ELR (cell line): ENCODE measurements around the gene GNPTG.

ENCODE experiments used
- DNase-seq: peaks from one replicate; pipeline ENCODE4 v3.0.0-alpha.2; 2015; ENCODE audit warnings: low read depth

The GNPTG gene

DNA sequence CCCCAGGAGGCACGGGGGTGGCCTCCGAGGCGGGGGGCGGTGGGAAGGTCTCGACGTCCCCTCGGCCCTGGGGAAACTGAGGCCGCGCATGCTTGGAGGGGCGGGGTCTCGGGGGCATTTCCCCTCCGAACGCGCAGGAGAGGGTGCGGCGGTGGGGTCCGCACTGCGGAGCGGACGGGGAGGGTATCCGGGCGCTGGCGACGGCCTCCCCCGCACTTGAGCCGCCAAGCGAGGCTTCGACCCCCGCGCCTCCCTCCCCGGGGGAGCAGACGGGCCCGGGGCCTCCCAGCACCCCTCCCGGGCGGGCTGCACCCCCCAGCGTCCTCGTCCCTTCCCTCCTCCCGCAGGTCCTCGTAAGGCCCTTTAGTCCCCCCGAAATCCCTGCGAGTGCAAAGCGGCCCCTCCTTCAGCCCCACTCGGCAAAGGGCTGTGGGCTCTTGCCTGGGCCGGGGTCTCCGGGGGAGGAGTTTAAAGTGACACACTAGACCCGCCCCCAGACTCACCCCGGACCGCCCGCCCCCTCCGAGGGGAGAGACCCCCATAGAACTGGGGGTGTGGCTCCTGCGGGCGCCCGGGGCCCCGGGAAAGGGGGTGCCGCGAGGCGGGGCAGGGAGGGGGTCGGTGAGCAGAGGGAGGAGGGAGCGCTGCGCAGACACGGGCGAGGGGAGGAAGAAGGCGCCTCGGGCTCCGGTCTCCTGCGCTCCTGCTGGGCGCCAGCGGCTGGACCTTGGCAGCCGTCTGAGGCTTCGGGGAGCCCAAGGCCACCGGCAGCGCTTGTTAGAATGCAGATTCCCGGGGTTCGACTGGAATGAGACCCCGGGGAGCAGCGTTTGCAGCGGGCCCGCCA, 17.7 kb upstream of the GNPTG start:
- no peak for DNase-seq

DNA sequence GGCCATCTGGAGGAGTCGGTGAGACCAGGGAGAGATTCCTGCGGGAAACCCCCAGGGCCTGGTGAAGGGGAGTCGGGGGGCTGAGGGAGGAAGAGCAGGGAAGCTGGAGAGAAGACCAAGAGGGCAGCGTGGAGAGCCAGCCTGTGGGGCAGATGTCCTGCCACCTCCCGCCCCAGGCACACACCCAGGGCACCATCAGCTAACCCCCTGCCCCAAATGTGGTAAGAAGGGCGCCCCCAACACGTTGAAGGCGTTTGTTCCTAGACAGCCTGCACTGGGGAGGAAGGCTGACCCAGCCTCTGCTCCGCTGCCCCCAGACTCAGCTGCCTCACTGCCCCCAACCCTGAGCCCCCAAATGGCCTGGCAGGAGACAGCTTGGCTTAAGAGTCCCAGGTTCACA, 17.0 kb upstream of the GNPTG start:
- no peak for DNase-seq

DNA sequence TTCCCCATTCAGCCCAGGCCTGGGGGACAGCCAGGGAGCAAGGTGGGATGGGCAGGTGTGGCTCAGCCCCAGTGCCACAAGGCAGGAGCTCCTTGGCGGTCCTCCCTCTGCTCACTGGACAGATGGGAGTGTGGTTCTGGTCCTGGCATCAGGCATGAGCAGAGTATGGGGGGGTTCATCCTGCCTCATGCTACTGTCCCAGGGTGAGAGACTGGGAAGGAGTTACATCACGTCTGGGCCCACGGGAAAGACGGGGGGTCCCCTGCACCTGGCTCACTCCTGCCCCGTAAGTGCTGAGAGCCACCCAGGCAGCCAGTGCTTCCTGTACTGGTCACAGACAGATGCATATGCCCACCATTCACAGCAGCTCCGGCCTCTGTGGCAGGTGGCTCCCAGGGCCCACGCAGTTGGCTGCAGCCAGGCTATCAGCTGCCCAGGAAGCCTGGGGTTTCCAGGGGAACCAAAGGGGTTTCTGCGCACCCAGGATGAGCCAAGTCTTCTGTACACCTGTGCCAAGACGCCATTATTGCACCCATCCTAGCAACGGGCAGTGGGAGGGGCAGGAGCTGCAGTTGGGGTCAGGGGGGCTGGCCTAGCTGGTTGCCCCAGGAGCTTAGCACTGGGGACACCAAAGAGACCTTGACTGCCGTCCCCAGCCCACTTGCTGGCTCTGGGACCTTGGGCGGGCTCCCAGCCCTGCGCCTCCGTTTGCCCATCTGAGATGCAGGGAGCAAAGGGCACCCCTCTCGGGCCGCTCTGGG, 16.3 kb upstream of the GNPTG start:
- no peak for DNase-seq

DNA sequence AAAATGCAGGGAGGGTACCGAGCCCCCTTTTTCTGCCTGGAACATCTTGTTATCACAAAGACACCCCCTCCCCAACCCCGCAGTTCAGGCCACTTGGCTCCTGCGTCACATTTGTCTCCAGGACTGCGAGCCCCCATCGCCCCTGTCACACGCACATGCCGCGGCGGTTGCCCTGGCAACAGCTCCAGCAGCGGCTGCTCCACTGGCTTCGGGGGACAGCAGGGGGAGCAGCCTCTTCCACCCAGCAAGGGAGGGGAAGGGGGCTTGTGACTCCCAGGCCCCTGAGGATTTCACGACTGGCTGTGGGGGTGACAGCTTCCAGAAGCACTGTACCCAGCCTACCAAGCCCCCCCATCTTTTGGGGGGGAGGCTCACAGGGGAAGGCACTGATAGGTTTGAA, 15.7 kb upstream of the GNPTG start:
- peak; percentile 13 for DNase-seq

DNA sequence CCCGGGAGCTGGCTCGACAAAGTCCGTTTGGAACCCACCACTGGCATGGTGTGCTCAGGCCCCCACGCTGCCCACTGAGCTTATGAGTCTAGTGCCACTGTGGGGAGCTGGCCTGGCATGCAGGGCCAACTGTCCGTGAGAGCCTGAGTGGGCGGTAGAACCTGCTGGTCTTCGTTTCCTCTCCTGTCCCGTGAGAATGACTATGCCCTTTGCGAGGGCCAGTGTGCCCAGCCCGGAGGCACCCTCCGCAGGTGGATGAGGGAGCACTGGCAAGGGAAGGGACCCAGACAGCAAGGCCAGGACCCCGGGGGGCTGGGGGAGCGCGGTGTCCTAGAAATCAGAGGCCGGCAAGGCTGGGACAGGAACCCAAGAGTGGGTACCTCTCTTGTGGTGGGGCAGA, 15.1 kb upstream of the GNPTG start:
- DNase-seq = no peak

DNA sequence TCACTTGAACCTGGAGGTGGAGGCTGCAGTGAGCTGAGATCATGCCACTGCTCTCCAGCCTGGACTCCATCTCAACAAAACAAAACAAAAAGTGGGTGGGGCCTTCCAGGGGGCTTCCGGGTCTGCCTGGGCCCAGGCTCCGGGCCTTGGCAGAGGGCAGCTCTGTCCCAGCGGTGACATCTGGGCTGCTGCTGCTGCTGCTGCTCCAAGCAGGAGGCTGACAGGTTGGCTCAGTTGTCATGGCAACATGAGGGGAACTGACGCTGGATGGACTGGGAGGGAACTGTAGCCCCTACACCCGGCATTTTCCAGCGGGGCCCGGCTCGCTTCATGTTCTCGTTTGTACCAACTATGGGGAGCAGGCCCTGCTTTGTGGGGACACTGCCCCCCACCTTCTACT, 14.2 kb upstream of the GNPTG start:
- DNase-seq = no peak

DNA sequence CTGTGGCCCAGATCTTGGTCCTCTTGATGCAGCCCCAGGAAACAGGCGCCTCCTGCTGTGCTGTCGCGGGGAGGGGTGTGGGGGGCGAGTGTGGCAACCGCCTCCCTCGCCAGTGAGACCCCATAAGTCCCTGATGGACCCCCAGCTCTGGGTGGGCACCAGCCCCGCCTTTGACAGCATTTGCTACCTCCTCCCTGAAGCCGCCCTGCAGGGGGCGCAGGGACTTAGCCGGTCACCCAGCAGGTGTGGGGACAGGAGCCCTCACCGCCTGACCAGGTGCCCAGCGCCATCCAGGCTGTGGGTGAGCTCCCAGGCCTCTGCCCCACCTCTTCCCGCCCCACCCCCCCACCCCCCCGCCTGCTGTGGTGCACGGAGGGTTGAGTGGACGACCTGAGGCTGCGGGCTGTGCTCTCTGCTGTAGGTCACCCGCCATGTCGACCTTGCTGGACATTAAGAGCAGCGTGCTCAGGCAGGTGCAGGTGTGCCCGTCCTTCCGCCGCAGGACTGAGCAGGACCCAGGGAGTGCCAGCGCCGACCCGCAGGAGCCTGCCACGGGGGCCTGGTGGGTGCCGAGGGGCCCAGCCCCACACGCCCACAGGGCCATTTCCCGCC, 13.5 kb upstream of the GNPTG start:
- peak; percentile 38 for DNase-seq

DNA sequence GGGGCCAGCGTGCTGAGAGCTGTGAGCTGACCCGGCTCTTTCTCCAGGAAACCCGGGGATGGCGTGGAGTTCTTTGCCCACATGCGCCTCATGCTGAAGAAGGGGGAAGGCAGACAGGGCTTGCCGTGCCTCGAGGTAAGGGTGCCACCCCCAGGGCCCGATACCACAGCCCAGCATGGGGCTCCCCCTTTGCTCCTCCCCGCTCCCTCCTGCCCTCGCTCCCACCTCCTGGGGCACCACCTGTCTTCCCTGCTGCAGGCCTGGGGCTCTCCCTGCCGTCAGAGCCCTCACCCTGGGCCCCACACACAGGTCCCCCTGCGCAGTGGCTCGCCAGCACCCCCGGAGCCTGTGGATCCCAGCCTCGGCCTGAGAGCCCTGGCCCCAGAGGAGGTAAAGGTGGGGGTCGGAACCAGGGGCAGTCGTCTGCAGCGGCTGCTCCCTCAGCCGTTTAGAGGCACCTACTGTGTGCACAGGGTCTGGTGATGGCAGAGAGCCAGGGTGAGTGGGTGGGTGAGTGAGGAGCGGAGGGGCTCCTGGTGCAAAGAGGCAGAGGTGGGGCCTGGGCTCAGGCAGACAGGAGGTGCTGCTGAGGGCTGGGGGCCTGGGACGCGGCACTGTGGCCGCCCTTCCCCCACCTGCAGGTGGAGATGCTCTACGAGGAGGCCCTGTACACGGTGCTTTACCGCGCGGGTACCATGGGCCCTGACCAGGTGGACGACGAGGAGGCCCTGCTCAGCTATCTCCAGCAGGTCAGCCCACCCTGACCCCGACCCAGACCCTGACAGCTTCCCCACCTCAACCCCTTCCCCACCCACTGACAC, 12.7 kb upstream of the GNPTG start:
- no peak for DNase-seq

DNA sequence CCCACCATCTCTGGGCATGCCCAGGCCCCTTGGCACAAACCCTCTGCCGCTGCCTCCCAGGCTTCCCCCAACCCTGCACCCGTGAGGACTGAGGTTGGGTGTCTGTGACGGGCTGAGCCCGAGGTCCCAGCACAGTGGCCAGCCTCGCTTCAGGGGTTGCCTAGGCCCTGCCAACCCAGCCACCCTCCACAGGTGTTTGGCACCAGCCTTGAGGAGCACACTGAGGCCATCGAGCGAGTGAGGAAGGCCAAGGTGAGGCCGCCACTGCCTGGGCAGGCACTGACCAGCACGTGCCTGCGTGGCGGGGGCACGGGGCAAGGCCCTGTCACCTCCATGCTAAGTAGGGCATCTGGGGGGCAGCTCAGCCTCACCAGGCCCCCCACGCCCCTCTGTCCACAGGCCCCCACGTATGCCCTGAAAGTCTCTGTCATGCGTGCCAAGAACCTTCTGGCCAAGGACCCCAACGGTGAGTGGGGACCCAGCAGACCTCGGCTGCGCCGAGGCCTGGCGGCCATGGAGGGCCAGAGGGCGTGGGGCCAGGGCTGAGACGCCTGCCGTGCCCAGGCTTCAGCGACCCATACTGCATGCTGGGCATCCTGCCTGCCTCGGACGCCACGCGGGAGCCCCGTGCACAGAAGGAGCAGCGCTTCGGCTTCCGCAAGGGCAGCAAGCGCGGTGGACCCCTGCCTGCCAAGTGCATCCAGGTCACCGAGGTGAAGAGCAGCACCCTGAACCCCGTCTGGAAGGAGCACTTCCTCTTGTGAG, 10.8 kb upstream of the GNPTG start:
- no peak for DNase-seq

DNA sequence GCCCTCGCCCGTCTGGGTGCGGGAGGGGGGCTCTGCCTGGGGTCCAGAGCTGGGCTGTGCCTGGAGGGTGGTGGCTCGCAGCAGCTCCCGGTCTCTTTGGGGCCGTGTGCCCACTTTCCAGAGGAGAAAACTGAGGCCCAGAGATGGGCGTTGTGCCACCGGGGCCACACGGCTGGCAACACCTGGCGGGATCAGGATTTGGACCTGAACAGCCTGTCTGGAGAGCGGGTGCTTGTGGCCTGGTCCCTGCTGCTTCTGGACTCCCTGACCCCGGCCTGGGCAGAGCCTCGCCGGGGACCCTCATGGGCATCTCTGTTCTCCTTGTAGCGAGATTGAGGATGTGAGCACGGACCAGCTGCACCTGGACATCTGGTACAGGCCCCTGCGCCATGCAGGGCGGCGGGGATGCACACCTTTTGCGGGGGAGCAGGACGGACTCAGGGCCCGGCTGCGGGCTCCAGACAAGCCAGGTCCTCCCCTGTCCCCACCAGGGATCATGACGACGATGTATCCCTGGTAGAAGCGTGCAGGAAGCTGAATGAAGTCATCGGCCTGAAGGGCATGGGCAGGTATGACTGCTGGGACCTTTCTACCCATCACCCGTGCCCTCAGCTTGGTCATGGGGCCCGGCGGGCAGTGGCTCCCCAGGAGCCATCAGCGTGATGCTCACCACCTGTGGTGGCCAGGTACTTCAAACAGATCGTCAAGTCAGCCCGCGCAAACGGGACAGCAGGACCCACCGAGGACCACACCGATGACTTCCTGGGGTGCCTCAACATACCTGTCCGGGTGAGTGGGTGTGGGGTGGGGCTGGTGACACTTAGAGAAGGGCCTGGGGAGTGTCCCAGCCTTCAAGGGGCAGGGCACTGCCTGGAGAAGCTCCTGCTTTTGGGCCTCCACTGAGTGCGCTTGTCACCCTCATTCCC, 10.0 kb upstream of the GNPTG start:
- DNase-seq = no peak

DNA sequence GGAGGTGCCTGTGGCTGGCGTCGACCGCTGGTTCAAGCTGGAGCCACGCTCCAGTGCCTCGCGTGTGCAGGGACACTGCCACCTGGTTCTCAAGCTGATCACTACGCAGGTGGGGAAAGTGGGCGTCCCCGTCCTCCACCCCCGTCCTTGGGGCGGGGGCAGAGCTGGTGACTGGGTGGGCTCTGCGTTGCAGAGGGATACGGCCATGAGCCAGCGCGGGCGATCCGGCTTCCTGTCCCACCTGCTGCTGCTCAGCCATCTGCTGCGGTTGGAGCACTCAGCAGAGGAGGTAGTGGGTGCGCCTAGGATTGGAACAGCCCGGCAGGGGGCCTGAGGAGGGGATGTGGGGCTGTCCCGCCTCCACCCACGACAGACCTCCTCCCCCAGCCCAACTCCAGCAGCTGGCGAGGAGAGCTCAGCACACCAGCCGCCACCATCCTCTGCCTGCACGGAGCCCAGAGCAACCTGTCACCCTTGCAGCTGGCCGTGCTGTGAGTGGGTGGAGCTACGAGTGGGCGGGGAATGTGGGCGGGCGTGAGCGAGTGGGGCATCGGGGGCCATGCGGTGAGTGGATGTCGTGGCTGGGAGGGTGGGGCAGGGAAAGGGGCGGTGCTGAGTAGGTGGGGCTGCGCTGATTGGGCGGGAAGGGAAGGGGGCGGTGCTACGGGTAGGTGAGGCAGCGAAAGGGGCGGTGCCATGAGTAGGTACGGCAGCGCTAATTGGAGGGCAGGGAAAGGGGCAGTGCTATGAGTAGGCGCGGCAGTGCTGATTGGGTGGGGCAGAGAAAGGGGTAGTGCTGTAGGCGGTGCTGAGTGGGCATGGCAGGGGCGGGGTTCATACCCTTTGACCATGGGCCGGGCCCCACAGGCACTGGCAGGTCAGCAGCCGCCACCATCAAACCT, 9.0 kb upstream of the GNPTG start:
- DNase-seq = peak; percentile 91

DNA sequence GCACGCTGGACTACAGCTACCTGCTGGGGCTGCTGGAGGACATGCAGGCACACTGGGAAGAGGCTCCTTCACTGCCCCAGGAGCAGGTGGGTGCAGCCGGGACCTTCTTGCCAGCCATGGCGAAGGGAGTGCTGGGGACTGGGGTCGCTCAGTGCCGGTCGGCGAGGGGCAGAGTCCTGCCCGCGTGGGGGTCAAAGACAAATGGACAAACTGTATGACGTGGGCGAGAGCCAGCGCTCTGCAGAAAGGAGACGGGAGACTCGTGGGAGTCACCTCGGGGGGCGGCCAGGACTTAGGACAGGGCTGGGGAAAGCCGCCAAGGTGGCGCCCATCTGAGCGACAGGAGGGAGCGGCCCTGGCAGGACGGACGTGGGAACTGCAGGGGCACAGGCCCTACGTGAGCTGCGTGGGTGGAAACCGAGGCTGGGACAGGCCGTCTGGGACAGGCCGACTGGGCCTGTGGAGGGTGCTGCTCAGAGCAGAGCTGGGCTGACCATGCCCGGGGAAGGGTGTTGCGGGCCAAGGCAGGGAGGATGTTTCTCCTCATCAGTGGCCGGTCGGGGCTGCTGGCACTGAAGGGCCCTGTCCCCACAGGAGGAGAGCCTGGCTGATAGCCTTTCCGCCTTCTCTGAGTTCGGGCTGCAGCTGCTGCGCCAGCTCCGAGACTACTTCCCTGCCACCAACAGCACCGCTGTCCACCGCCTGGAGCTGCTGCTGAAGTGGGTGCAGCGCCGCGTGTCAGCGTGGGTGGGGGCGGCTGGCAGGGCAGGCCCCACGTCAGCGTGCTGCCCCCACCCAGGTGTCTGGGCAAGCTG, 8.1 kb upstream of the GNPTG start:
- no peak for DNase-seq

DNA sequence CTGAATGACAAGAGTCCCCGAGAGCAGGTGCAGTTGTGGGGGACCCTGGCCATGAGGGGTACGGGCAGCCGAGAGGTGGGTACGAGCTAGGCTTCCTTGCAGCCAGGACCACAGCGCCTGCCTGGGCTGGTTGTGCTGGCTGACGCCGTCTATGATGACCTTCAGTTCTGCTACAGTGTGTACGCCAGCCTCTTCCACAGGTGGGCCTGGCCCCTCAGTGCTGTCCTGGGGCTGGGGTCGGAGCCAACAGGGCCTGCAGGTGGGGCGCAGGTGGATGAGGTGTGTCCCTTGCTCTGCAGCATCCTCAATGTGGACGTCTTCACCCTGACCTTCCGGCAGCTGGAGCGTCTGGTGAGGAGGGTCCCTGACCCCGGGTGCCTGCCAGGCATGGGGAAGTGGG, 7.2 kb upstream of the GNPTG start:
- no peak for DNase-seq

DNA sequence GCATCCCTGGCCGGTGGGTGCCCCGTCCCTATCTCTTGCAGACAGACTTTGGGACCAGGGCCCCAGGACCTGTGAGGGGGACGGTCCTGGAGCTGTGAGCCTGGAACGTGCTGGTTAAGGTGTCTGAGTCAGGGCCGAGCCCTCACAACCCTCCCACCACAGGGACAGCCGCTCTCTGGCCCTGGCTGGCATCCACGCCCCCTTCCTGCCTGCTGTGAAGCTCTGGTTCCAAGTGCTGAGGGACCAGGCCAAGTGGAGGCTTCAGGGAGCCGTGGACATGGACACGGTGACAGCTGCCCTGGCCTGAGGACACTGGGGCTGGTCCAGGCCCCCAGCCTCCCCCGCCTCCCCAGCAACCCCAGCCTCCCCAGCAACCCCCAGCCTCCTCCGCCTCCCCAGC, 6.6 kb upstream of the GNPTG start:
- no peak for DNase-seq

DNA sequence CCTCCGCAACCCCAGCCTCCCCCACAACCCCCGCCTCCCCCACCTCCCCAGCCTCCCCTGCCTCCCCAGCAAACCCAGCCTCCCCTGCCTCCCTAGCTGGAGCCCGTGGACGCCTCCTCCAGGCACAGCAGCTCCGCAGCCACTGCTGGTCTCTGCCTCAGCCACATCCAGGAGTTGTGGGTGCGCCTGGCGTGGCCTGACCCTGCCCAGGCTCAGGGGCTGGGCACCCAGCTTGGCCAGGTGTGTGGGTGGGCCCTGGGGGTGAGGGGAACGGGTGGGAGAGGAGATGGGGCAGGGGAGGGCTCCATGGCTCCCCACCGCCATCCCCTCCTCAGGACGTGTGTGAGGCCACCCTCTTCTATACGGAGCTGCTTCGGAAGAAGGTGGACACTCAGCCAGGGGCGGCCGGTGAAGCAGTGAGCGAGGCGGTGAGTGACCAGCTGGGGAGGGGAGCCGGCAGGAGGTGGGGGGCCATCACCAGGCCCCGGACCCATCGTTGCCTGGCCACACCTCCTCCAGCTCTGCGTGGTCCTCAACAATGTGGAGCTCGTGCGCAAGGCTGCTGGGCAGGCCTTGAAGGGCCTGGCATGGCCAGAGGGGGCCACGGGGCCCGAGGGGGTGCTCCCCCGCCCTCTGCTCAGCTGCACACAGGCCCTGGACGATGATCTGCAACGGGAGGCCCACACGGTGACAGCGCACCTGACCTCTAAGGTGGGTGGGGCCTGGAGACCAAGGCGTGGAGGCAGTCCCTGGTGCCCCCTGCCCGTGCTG, 5.9 kb upstream of the GNPTG start:
- no peak for DNase-seq

DNA sequence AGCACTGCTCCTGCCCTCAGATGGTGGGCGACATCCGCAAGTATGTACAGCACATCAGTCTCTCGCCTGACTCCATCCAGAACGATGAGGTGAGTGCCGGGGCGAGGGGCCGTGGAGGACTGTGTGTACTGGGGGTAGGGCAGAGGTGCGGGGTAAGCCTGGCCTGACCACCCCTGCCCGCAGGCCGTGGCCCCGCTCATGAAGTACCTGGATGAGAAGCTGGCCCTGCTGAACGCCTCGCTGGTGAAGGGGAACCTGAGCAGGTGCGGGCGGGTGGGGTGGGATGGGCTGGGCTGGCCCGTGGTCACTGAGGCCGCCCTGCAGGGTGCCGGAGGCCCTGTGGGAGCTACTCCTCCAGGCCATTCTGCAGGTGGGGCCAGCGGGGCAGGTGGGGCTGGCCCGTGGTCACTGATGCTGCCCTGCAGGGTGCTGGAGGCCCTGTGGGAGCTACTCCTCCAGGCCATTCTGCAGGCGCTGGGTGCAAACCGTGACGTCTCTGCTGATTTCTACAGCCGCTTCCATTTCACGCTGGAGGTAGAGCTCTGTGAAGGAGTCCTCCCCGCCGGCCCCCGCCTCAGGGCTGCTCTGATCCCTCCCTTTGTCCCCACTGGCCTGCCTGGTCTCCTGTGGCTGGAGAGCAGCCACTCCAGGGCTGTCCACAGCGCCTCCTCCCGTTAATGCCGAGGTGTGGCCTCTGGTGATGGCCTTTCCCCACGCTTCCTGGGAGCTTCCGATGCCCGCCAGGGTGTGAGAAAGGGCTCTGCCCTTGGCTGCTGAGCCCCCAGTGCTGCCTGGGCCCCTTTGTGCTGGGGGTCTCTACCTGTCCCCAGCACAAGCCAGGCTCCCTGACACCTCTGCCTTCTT, 5.1 kb upstream of the GNPTG start:
- no peak for DNase-seq
